B cell (primary cell): ENCODE measurements around the gene NPVF. TPM values are rescaled to one million over a fixed set of nuclear protein-coding genes. Genes with fewer than 3 reads are reported as not detected.

Experiments
- ATAC-seq: fragments of 200-7000 bp; cut with Tn5 transposase; one replicate; pipeline ENCODE4 v1.10.0; 2021; ENCODE audit warnings: low read depth, mild to moderate bottlenecking, moderate number of reproducible peaks, moderate library complexity
- CTCF ChIA-PET: fragments of 350-600 bp; sonication (Branson Sonifier 250); formaldehyde crosslinking; loops from one replicate; lab custom pipeline; 2021; ENCODE audit warnings: antibody characterized with exemption, inconsistent platforms; lab: Charles Lee
- POLR2A ChIA-PET: fragments of 350-600 bp; sonication (Branson Sonifier 250); formaldehyde crosslinking; loops from one replicate; lab custom pipeline; 2021; ENCODE audit warnings: antibody characterized with exemption; lab: Charles Lee
- DNase-seq: peaks from one replicate; pipeline ENCODE4 v3.0.0; 2013
- H2AFZ ChIP-seq: 2 replicates; pipeline ENCODE4 v1.6.1; 2012; ENCODE audit warnings: mild to moderate bottlenecking, low read depth, low read length; ENCODE audit not compliant: insufficient read depth, poor library complexity, severe bottlenecking
- H3K27ac ChIP-seq, 2 donors: 1 replicate in 1 of 2; 2 replicates in 1 of 2; pipeline ENCODE4 v1.5.1; 2012 to 2013; ENCODE audit warnings: low read length in 2 of 2, mild to moderate bottlenecking in 2 of 2, moderate library complexity in 1 of 2
- H3K27me3 ChIP-seq, 4 experiments: fragments of 200-600 bp in 1 of 4; sonication (generic) in 1 of 4; replicated peaks in 1 of 4; 1 replicate in 2 of 4; 2 replicates in 2 of 4; pipeline versions ENCODE4 v1.6.1 to v1.7.0; 2013 to 2016; ENCODE audit warnings: low read length in 3 of 4, mild to moderate bottlenecking in 2 of 4, mixed read lengths in 1 of 4, moderate library complexity in 1 of 4; ENCODE audit not compliant: insufficient read depth in 4 of 4, control insufficient read depth in 3 of 4; ENCODE audit errors: control extremely low read depth in 1 of 4
- H3K36me3 ChIP-seq, 2 experiments: replicated peaks in 1 of 2; 1 replicate in 1 of 2; 2 replicates in 1 of 2; pipeline versions ENCODE4 v1.6.1 to v1.7.1; 2013; ENCODE audit warnings: low read length in 1 of 2; ENCODE audit not compliant: insufficient read depth in 2 of 2, control insufficient read depth in 1 of 2; ENCODE audit errors: control extremely low read depth in 1 of 2, extremely low read depth in 1 of 2
- H3K4me1 ChIP-seq, 2 donors: fragments of 200-600 bp in 1 of 2; sonication (generic) in 1 of 2; 1 replicate in 1 of 2; 2 replicates in 1 of 2; pipeline versions ENCODE4 v1.5.1 to v1.6.1; 2013 to 2017; ENCODE audit warnings: low read length in 2 of 2; ENCODE audit not compliant: control insufficient read depth in 2 of 2, insufficient read depth in 2 of 2
- H3K4me2 ChIP-seq: replicated peaks from 2 replicates; pipeline ENCODE3; 2012; ENCODE audit warnings: mild to moderate bottlenecking, low read depth, low read length; ENCODE audit not compliant: poor library complexity, severe bottlenecking
- H3K4me3 ChIP-seq, 5 experiments: fragments of 200-600 bp in 1 of 5; sonication (generic) in 1 of 5; 1 replicate in 3 of 5; 2 replicates in 2 of 5; pipeline versions ENCODE4 v1.5.1 to v1.7.0; 2011 to 2016; ENCODE audit warnings: low read length in 4 of 5, mild to moderate bottlenecking in 4 of 5, low read depth in 2 of 5, control low read depth in 1 of 5, moderate library complexity in 1 of 5; ENCODE audit not compliant: insufficient read depth in 1 of 5; ENCODE audit errors: control extremely low read depth in 1 of 5, extremely low read depth in 1 of 5
- H3K79me2 ChIP-seq: fragments of 200-600 bp; sonication (generic); one replicate; pipeline ENCODE4 v1.6.0; 2016; ENCODE audit warnings: low read length; ENCODE audit not compliant: control insufficient read depth, insufficient read depth
- H3K9ac ChIP-seq: fragments of 200-600 bp; sonication (generic); 2 replicates; pipeline ENCODE4 v1.6.1; 2017; ENCODE audit warnings: mild to moderate bottlenecking, low read length, moderate library complexity
- H3K9me3 ChIP-seq, 3 donors: one replicate each; pipeline versions ENCODE4 v1.6.1 to v1.7.1; 2013; ENCODE audit warnings: low read length in 2 of 3; ENCODE audit not compliant: control insufficient read depth in 2 of 3, insufficient read depth in 1 of 3; ENCODE audit errors: control extremely low read depth in 1 of 3
- H4K20me1 ChIP-seq: 2 replicates; pipeline ENCODE4 v1.6.0; 2012; ENCODE audit warnings: mild to moderate bottlenecking, low read length; ENCODE audit not compliant: insufficient read depth, control insufficient read depth, poor library complexity, severe bottlenecking
- H3K27ac Mint-ChIP-seq: one replicate; pipeline ENCODE4 v1.8.0; 2021; ENCODE audit warnings: mixed read lengths
- H3K27me3 Mint-ChIP-seq: one replicate; pipeline ENCODE4 v1.8.0; 2021; ENCODE audit warnings: mixed read lengths
- H3K4me1 Mint-ChIP-seq: one replicate; pipeline ENCODE4 v1.8.0; 2021; ENCODE audit warnings: mixed read lengths
- H3K4me3 Mint-ChIP-seq: one replicate; pipeline ENCODE4 v1.8.0; 2021; ENCODE audit warnings: mixed read lengths
- H3K9me3 Mint-ChIP-seq: one replicate; pipeline ENCODE4 v1.8.0; 2022; ENCODE audit warnings: mixed read lengths; ENCODE audit not compliant: insufficient read depth
- EZH2 ChIP-seq: IDR thresholded peaks from 2 replicates; pipeline ENCODE4 v1.6.1; 2012; ENCODE audit warnings: borderline replicate concordance, low read depth, mild to moderate bottlenecking, moderate library complexity, low read length; ENCODE audit not compliant: insufficient read depth, poor library complexity, severe bottlenecking
- WGBS: methylation state at CpG from one replicate; pipeline ENCODE4 v1.1.5; 2013; ENCODE audit warnings: missing lambda C conversion rate; ENCODE audit not compliant: insufficient coverage; 5-methylcytosine and 5-hydroxymethylcytosine counted together
- intact Hi-C: fragments of 100-400 bp; cut with micrococcal nuclease; formaldehyde crosslinking; loops from one replicate; pipeline ENCODE4 v1.10.0; 2022
- polyA plus RNA-seq: library from polyadenylated mRNA; depleted of rRNA; stranded (reverse); fragments of >200 nt; gene quantifications from 2 replicates; pipeline ENCODE4 v1.2.3, GENCODE V29; 2012
- total RNA-seq, 2 donors: library from RNA; stranded (reverse); fragments of 120-200 nt in 1 of 2; gene quantifications; 1 replicate in 1 of 2; 2 replicates in 1 of 2; pipeline versions ENCODE4 v1.2.3 to v1.2.4, GENCODE V29; 2013 to 2022
- TF ChIP-seq, protein P1 (sequence below): fragments of 200-600 bp; IDR thresholded peaks from one replicate; pipeline ENCODE4 v1.8.0; 2022; ENCODE audit warnings: antibody characterized with exemption, mild to moderate bottlenecking

The NPVF gene
- total and polyA plus RNA-seq, 2 donors (not counting 1 experiment from before 2014, with no cell fraction given) = not detected

DNA sequence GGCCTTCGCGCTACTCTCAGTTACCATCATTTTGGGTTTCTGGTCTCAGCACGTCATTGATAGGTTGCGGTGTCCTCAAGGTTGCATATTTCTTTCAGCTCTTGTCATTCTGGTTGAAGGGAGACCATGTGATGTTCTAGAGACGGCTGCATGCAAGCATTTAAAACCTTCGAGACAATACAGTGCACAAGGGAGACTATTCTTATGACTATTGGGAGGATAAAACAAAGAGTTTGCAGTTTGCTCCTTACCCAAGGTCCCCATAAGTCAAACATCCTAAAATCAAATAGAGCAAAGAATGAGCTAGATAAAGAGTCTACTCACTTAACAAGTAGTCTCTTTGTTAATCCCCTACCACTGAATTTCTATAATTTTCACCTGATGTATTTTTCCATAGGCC, 39.1 kb downstream of the NPVF start:
- TF ChIP-seq EZH2 = no peak
- TF ChIP-seq, protein P1, sequence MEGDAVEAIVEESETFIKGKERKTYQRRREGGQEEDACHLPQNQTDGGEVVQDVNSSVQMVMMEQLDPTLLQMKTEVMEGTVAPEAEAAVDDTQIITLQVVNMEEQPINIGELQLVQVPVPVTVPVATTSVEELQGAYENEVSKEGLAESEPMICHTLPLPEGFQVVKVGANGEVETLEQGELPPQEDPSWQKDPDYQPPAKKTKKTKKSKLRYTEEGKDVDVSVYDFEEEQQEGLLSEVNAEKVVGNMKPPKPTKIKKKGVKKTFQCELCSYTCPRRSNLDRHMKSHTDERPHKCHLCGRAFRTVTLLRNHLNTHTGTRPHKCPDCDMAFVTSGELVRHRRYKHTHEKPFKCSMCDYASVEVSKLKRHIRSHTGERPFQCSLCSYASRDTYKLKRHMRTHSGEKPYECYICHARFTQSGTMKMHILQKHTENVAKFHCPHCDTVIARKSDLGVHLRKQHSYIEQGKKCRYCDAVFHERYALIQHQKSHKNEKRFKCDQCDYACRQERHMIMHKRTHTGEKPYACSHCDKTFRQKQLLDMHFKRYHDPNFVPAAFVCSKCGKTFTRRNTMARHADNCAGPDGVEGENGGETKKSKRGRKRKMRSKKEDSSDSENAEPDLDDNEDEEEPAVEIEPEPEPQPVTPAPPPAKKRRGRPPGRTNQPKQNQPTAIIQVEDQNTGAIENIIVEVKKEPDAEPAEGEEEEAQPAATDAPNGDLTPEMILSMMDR = no peak
- Mint-ChIP-seq H3K27me3 (peaks cover 21% of the 10 kb centered on the region), H3K4me1 (no peaks in the 10 kb centered on the region), H3K9me3 (peaks cover 5% of the 10 kb centered on the region), H3K4me3 (no peak overlapping the region), H3K27ac (no peak overlapping the region)
- Histone ChIP-seq H3K27ac (no peak overlapping the region), H2AFZ (no peak overlapping the region), H3K36me3 (no peaks in the 10 kb centered on the region), H4K20me1 (no peaks in the 10 kb centered on the region), H3K9ac (no peak overlapping the region), H3K9me3 (peaks cover 0 to 3% (median 0%) of the 10 kb centered on the region in 3 donors), H3K4me3 (no peak overlapping the region), H3K27me3 (peaks cover 0 to 3% (median 0%) of the 10 kb centered on the region in 4 experiments), H3K4me1 (no peaks in the 10 kb centered on the region), H3K4me2 (no peak overlapping the region), H3K79me2 (no peaks in the 10 kb centered on the region)
- intact Hi-C loops = no loop called here
- WGBS = 100% methylated on average over 2 of the region's 6 CpGs
- ChIA-PET POLR2A (no interaction called here), CTCF (no interaction called here)
- no peak for ATAC-seq
- no peak for DNase-seq

- Histone ChIP-seq H3K27ac (no peak overlapping the region), H3K9me3 (peaks cover 0 to 3% (median 0%) of the 10 kb centered on the region in 3 donors), H3K36me3 (no peaks in the 10 kb centered on the region), H4K20me1 (no peaks in the 10 kb centered on the region), H3K4me1 (no peaks in the 10 kb centered on the region), H3K79me2 (no peaks in the 10 kb centered on the region), H3K27me3 (peaks cover 0 to 5% (median 0%) of the 10 kb centered on the region in 4 experiments), H3K9ac (no peak overlapping the region), H3K4me3 (no peak overlapping the region), H3K4me2 (no peak overlapping the region), H2AFZ (no peak overlapping the region)
- peaks cover 5% of the 10 kb centered on the region for H3K9me3 Mint-ChIP-seq
- H3K27ac Mint-ChIP-seq = peak overlapping the region; percentile 17
- TF ChIP-seq EZH2 = no peak
- TF ChIP-seq, protein P1 = no peak
- no peak for ATAC-seq
- POLR2A ChIA-PET = no interaction called here
- H3K27me3 Mint-ChIP-seq = peaks cover 22% of the 10 kb centered on the region
- H3K4me3 Mint-ChIP-seq = no peak overlapping the region
- WGBS = no CpG with 5 or more reads among the region's 8 CpGs
- CTCF ChIA-PET = no interaction called here
- no peak for DNase-seq
- intact Hi-C loops = no loop called here
- H3K4me1 Mint-ChIP-seq = no peaks in the 10 kb centered on the region
Observed at GRCh38 chr7:25187932-25188331, 40.4 kb downstream of the NPVF start.
